Astrocyte of the cerebellum (primary cell): ENCODE measurements around the gene SCAI.
A peak's percentile ranks its signal among the peaks of the same experiment; 100 is the strongest.

ENCODE experiments used
- DNase-seq: peaks from one replicate; pipeline ENCODE4 v3.0.0-alpha.2; 2011; ENCODE audit warnings: low read depth
- H3K4me3 ChIP-seq: 2 replicates; pipeline ENCODE4 v1.5.1; 2011; ENCODE audit warnings: mild to moderate bottlenecking, low read depth, low read length, moderate library complexity
- CTCF ChIP-seq: IDR thresholded peaks from 2 replicates; pipeline ENCODE4 v1.5.1; 2012; ENCODE audit warnings: low read length, low read depth, moderate library complexity, mild to moderate bottlenecking; ENCODE audit errors: missing control alignments
- in situ Hi-C: cut with HindIII; loops from 2 replicates; pipeline ENCODE4 v1.10.0; 2017; ENCODE audit warnings: low sequenced_read_pairs

Gene SCAI

GRCh38 chr9:124947727-124948391, 195.5 kb downstream of the SCAI start:
- H3K4me3 ChIP-seq: no peak overlapping the region
- no peak for DNase-seq
- in situ Hi-C loops: no loop called here
- no peak for TF ChIP-seq CTCF

GRCh38 chr9:124946167-124946566, 197.2 kb downstream of the SCAI start:
- in situ Hi-C loops: no loop called here
- no peak for TF ChIP-seq CTCF
- no peak overlapping the region for H3K4me3 ChIP-seq
- DNase-seq: no peak

- peak; percentile 29 for DNase-seq
- in situ Hi-C loops: no loop called here
- TF ChIP-seq CTCF: peak; percentile 3
- H3K4me3 ChIP-seq: peak overlapping the region; percentile 94
Observed at GRCh38 chr9:124941679-124942561, 201.4 kb downstream of the SCAI start.

GRCh38 chr9:124940894-124941678, 202.2 kb downstream of the SCAI start, which contains the start of gene GOLGA1:
Gene GOLGA1 (minus strand): TSS chr9:124941083. CDS start chr9:124938711, 2,372 bp downstream.
- H3K4me3 ChIP-seq: peak within 1 kb of the TSS; percentile 94
- in situ Hi-C loops: no loop called here
- TF ChIP-seq CTCF: no peak
- DNase-seq: peak; percentile 78

DNA sequence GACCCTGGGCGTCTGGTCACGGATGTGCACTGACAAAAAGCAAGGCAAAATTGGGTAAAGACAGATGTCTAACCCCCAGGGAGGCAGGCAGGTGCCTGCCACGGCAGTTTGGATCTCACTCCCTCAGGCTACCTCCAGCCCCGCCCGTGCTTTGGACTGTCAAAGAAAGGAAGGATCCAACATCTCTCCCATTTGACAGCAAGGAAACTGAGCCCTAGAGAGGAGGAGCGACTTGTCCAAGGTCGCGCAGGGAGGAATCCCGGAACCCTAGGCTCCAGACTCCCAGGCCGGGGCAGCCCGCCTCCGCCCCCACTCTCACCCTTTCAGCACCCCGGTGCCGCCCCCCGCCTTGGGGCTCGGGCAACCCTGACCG, 202.8 kb downstream of the SCAI start:
- DNase-seq: no peak
- in situ Hi-C loops: no loop called here

More for the DNA sequence above, 202.8 kb downstream of the SCAI start:
- peak overlapping the region; percentile 94 for H3K4me3 ChIP-seq
- no peak for TF ChIP-seq CTCF
